ENCODE measurements around the gene SUCO.

DNA sequence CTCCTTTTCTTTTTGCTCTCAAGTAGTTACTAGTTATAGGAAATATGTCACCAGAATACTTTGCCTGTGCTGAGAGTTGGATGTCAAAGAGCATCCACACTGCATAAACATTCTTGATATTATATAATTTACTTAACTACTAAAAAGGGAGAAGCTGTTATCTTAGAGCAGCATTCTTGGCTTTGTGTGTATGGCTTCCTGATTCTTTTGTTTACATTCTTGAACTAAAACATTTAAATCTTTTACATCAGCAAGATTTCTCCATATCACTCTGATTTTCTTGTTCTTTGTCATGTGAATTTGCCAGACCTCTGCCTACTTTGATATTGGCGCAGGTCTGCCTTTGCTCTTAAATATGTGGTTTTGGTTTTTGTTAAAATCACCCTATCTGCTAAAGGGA lies 48.8 kb downstream of the SUCO start:
- TF ChIP-seq, protein P1, sequence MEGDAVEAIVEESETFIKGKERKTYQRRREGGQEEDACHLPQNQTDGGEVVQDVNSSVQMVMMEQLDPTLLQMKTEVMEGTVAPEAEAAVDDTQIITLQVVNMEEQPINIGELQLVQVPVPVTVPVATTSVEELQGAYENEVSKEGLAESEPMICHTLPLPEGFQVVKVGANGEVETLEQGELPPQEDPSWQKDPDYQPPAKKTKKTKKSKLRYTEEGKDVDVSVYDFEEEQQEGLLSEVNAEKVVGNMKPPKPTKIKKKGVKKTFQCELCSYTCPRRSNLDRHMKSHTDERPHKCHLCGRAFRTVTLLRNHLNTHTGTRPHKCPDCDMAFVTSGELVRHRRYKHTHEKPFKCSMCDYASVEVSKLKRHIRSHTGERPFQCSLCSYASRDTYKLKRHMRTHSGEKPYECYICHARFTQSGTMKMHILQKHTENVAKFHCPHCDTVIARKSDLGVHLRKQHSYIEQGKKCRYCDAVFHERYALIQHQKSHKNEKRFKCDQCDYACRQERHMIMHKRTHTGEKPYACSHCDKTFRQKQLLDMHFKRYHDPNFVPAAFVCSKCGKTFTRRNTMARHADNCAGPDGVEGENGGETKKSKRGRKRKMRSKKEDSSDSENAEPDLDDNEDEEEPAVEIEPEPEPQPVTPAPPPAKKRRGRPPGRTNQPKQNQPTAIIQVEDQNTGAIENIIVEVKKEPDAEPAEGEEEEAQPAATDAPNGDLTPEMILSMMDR (conservative IDR thresholded peaks at IDR 0.05; ENCODE audit: low read length) = no peak
- TF ChIP-seq EZH2phosphoT487 (IDR thresholded peaks at IDR 0.05; ENCODE audit: borderline replicate concordance) = no peak
